ENCODE data around the gene KCNQ1.

DNA sequence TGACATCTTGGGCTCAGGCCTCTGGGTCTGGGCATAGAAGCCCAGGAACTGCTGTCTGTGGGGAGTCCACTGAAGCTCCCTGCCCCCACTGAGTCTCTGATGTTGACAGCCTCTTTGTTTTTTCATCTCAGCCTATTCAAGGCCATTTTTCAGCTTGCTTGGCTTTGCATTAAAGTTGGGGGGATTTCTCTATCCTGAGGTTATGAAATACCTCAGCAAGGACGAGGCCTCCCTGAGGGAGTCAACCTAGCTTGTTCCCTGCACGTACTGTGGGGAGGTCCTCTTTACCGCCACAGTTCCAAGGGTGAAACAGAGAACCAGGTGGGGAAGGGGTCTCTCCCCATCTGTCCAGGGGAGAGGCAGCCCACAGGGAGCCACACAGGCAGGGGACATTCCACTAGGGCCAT, 246.6 kb downstream of the KCNQ1 start:
- no peak for TF ChIP-seq CTCF (IDR thresholded peaks at IDR 0.05)
- no peak for TF ChIP-seq POLR2A (IDR thresholded peaks at IDR 0.05)
- no peak for TF ChIP-seq POLR2AphosphoS5 (IDR thresholded peaks at IDR 0.05)
- TF ChIP-seq EP300 (IDR thresholded peaks at IDR 0.05) = no peak

Data from upper lobe of left lung (tissue), 4 donors.